Mucosa of descending colon (tissue), 3 donors: ENCODE data around the gene NRAP. TPM values are rescaled to one million over a fixed set of nuclear protein-coding genes. Genes with fewer than 3 reads are reported as not detected.

ENCODE experiments used
- ATAC-seq: fragments of 200-7000 bp; cut with Tn5 transposase; one replicate; pipeline ENCODE4 v1.9.1; 2020; ENCODE audit warnings: mild to moderate bottlenecking, moderate library complexity
- DNase-seq, 3 donors: peaks; one replicate each; pipeline ENCODE4 v3.0.0-alpha.2; 2020
- H3K36me3 ChIP-seq: fragments of 200-600 bp; one replicate; pipeline ENCODE4 v1.8.0; 2021; ENCODE audit warnings: low read depth, mild to moderate bottlenecking
- H3K4me1 ChIP-seq: fragments of 200-600 bp; one replicate; pipeline ENCODE4 v1.8.0; 2021; ENCODE audit warnings: low read depth, mild to moderate bottlenecking
- H3K4me3 ChIP-seq: fragments of 200-600 bp; one replicate; pipeline ENCODE4 v1.8.0; 2021; ENCODE audit warnings: mild to moderate bottlenecking
- H3K9me3 ChIP-seq: fragments of 200-600 bp; one replicate; pipeline ENCODE4 v1.8.0; 2021; ENCODE audit warnings: mild to moderate bottlenecking
- CTCF ChIP-seq: fragments of 200-600 bp; IDR thresholded peaks from one replicate; pipeline ENCODE4 v1.8.0; 2022; ENCODE audit warnings: antibody characterized with exemption, mild to moderate bottlenecking
- intact Hi-C, 2 donors: fragments of 100-400 bp; cut with DNase I in 1 of 2; cut with micrococcal nuclease in 1 of 2; formaldehyde crosslinking; loops; one replicate each; pipeline versions ENCODE4 v1.11.0 to v1.11.1; 2022; cut with DNase I, micrococcal nuclease
- total RNA-seq, 3 donors: library from RNA; stranded (reverse); fragmentation: NEBNext Ultra II Directional in 2 of 3; extraction: Animal tissue kit (Norgen Biotek cat#: 25700) in 2 of 3; gene quantifications; one replicate each; pipeline versions ENCODE4 v1.2.1 to v1.2.4, GENCODE V29; 2021 to 2023
- donor health status: DM: no; HTN: no; CAD: no; lungs with moderate emphysema.
- donor health status: DM: no; HTN: no; CAD: no.
- donor health status: DM: no; HTN: yes; CAD: no.

NRAP gene
- total RNA-seq, 3 donors from 2014 or later, result 0.16 to 1.6 (median 0.80) TPM

- intact Hi-C loops, result no loop called here
- Histone ChIP-seq H3K4me3 (no peak overlapping the region), H3K4me1 (peaks cover 32% of the 10 kb centered on the region), H3K9me3 (no peaks in the 10 kb centered on the region), H3K36me3 (no peaks in the 10 kb centered on the region)
- TF ChIP-seq CTCF, result no peak
- DNase-seq (peak in 1 of 3 donors; percentile 40), ATAC-seq (peak; percentile 80)
Observed at GRCh38 chr10:113625461-113626186, 38.2 kb downstream of the NRAP start.

- H3K9me3 ChIP-seq, result no peaks in the 10 kb centered on the region
- intact Hi-C loops, result no loop called here
- ATAC-seq, result no peak
- DNase-seq, result no peak
- no peaks in the 10 kb centered on the region for H3K36me3 ChIP-seq
- peaks cover 19% of the 10 kb centered on the region for H3K4me1 ChIP-seq
- no peak for TF ChIP-seq CTCF
- no peak overlapping the region for H3K4me3 ChIP-seq
Observed at GRCh38 chr10:113622831-113623230, 41.0 kb downstream of the NRAP start.

DNA sequence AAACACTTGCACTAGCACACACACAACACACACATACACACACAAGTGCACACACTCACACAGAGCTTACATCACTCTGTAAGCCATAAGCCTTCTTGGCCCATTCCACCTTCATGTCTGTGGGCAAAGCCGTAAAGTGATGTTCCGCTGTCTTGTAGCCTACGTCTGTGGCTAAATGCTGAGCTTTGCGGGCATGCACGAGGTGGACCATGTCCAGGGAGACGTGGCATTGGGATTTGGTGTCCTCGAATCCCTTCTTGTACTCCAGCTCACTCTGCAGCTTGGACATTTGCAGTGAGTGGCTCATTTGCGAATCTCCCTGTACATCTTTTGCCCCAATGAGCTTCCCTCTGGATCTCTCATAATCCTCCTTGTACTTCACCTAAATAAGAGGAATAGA lies 42.0 kb downstream of the NRAP start:
- H3K36me3 ChIP-seq, result no peaks in the 10 kb centered on the region
- ATAC-seq (no peak), DNase-seq (no peak)
- no peak overlapping the region for H3K4me3 ChIP-seq
- H3K4me1 ChIP-seq, result peaks cover 9% of the 10 kb centered on the region
- H3K9me3 ChIP-seq, result no peaks in the 10 kb centered on the region
- intact Hi-C loops, result no loop called here
- no peak for TF ChIP-seq CTCF

GRCh38 chr10:113620936-113621335 lies 42.9 kb downstream of the NRAP start:
- DNase-seq (no peak), ATAC-seq (peak; percentile 17)
- H3K36me3 ChIP-seq, result no peaks in the 10 kb centered on the region
- no peaks in the 10 kb centered on the region for H3K9me3 ChIP-seq
- H3K4me3 ChIP-seq, result no peak overlapping the region
- intact Hi-C loops, result no loop called here
- peaks cover 3% of the 10 kb centered on the region for H3K4me1 ChIP-seq
- no peak for TF ChIP-seq CTCF

- ATAC-seq, result no peak
- DNase-seq, result no peak
- H3K4me3 ChIP-seq, result no peak overlapping the region
- no peaks in the 10 kb centered on the region for H3K9me3 ChIP-seq
- TF ChIP-seq CTCF, result no peak
- intact Hi-C loops, result no loop called here
- no peaks in the 10 kb centered on the region for H3K4me1 ChIP-seq
- H3K36me3 ChIP-seq, result no peaks in the 10 kb centered on the region
Observed at GRCh38 chr10:113620511-113620910, 43.3 kb downstream of the NRAP start.
